ENCODE results near the gene PAK5. TPM values are rescaled to one million over a fixed set of nuclear protein-coding genes. Genes with fewer than 3 reads are reported as not detected.

The PAK5 gene
- total RNA-seq, 1 experiment from 2014 or later, result not detected

- no peak for ATAC-seq
- H3K27ac ChIP-seq (ENCODE audit: low read depth, low read length), result no peak overlapping the region
- no peak overlapping the region for H3K9ac ChIP-seq (ENCODE audit: low read length)
- ChIA-PET CTCF (no interaction called here), RAD21 (ENCODE audit: low non-redundant PET in 1 of 2, low total read pairs in 2 of 2, uncharacterized antibody in 2 of 2, unreplicated experiment in 2 of 2) (no interaction called here), POLR2A (no interaction called here)
- H4K20me1 ChIP-seq (ENCODE audit: insufficient read depth), result no peaks in the 10 kb centered on the region
- intact Hi-C loops (cut with micrococcal nuclease), result no loop called here
- no peaks in the 10 kb centered on the region for H3K9me3 ChIP-seq (ENCODE audit: control insufficient read depth in 1 of 2, insufficient read depth in 1 of 2, low read depth in 1 of 2, low read length in 2 of 2)
- H3K79me2 ChIP-seq (ENCODE audit: insufficient read depth, low read length), result no peaks in the 10 kb centered on the region
- TF ChIP-seq JUND (IDR thresholded peaks at IDR 0.05) (no peak), REST (IDR thresholded peaks at IDR 0.05; ENCODE audit: low read depth) (no peak), FOSL1 (IDR thresholded peaks at IDR 0.05; ENCODE audit: low read depth) (no peak), CBX3 (IDR thresholded peaks at IDR 0.05; ENCODE audit: low read depth) (no peak), ZNF274 (IDR thresholded peaks at IDR 0.05; ENCODE audit: low read depth, low read length) (no peak), ATF3 (IDR thresholded peaks at IDR 0.05) (no peak), SRF (IDR thresholded peaks at IDR 0.05; ENCODE audit: low read depth) (no peak), ELF1 (IDR thresholded peaks at IDR 0.05; ENCODE audit: borderline replicate concordance, low read depth) (no peak), MAX (IDR thresholded peaks at IDR 0.05) (no peak)
- H3K4me1 ChIP-seq (ENCODE audit: control insufficient read depth in 1 of 2, insufficient read depth in 2 of 2, low read length in 2 of 2), result no peaks in the 10 kb centered on the region
- BruUV-seq (replicated peaks), result no TSS peak
- no peak for DNase-seq (ENCODE audit: low read depth, low spot score)
- H3K4me3 ChIP-seq (replicated peaks in 1 of 2; ENCODE audit: low read depth in 1 of 2, low read length in 2 of 2), result no peak overlapping the region
- no peak overlapping the region for H2AFZ ChIP-seq (ENCODE audit: low read depth, low read length, poor library complexity, severe bottlenecking)
- no peaks in the 10 kb centered on the region for H3K36me3 ChIP-seq (ENCODE audit: control insufficient read depth in 1 of 2, insufficient read depth in 2 of 2, low read length in 2 of 2)
- H3K27me3 ChIP-seq (ENCODE audit: insufficient read depth, low read length), result peaks cover 7% of the 10 kb centered on the region
- H3K9me2 ChIP-seq (ENCODE audit: insufficient read depth), result no peaks in the 10 kb centered on the region
- H3K4me2 ChIP-seq (ENCODE audit: low read length), result no peak overlapping the region
Observed at GRCh38 chr20:9815632-9816031, 23.2 kb downstream of the PAK5 start.
